Keratinocyte (primary cell): Measurements from ENCODE around the gene SLC22A8. TPM values are rescaled to one million over a fixed set of nuclear protein-coding genes. Genes with fewer than 3 reads are reported as not detected.

ENCODE experiments used
- DNase-seq: peaks from one replicate; pipeline ENCODE4 v3.0.0-alpha.2; 2011; ENCODE audit warnings: low read depth, missing footprints, low spot score
- FAIRE-seq: peaks from 2 replicates; lab custom pipeline; 2011; peaks lifted over from hg19 to GRCh38; lab: Jason Lieb, UNC
- H2AFZ ChIP-seq: 2 replicates; pipeline ENCODE4 v1.6.0; 2012; ENCODE audit warnings: low read length, control low read depth, inconsistent platforms; ENCODE audit not compliant: control insufficient read depth
- H3K27ac ChIP-seq: 2 replicates; pipeline ENCODE4 v1.5.1; 2011; ENCODE audit warnings: low read length; ENCODE audit not compliant: control insufficient read depth, insufficient read depth
- H3K27me3 ChIP-seq: 3 replicates; pipeline ENCODE4 v1.6.0; 2011; ENCODE audit warnings: low read length; ENCODE audit not compliant: control insufficient read depth, insufficient read depth; ENCODE audit errors: extremely low read depth
- H3K36me3 ChIP-seq, 2 experiments: 2 replicates in 1 of 2; 3 replicates in 1 of 2; pipeline ENCODE4 v1.5.1; 2011; ENCODE audit warnings: low read length in 2 of 2, mild to moderate bottlenecking in 1 of 2; ENCODE audit not compliant: control insufficient read depth in 2 of 2, insufficient read depth in 2 of 2; ENCODE audit errors: extremely low read depth in 1 of 2
- H3K4me1 ChIP-seq: 3 replicates; pipeline ENCODE4 v1.5.1; 2011; ENCODE audit warnings: low read length; ENCODE audit not compliant: control insufficient read depth, insufficient read depth; ENCODE audit errors: extremely low read depth
- H3K4me2 ChIP-seq: 3 replicates; pipeline ENCODE4 v1.6.0; 2011; ENCODE audit warnings: low read depth, low read length; ENCODE audit not compliant: control insufficient read depth, insufficient read depth; ENCODE audit errors: extremely low read depth
- H3K4me3 ChIP-seq, 3 experiments: fragments of 200-600 bp in 1 of 3; sonication (generic) in 1 of 3; 2 replicates in 2 of 3; 3 replicates in 1 of 3; pipeline ENCODE4 v1.5.1; 2011 to 2016; ENCODE audit warnings: low read length in 3 of 3, mild to moderate bottlenecking in 3 of 3, control low read depth in 2 of 3, inconsistent platforms in 1 of 3, low read depth in 1 of 3, mixed read lengths in 1 of 3, mixed run types in 1 of 3, moderate library complexity in 1 of 3; ENCODE audit not compliant: control insufficient read depth in 2 of 3, insufficient read depth in 2 of 3; ENCODE audit errors: extremely low read depth in 1 of 3
- H3K79me2 ChIP-seq: 2 replicates; pipeline ENCODE4 v1.6.0; 2012; ENCODE audit warnings: low read length; ENCODE audit not compliant: control insufficient read depth, insufficient read depth
- H3K9ac ChIP-seq: 3 replicates; pipeline ENCODE4 v1.6.0; 2011; ENCODE audit warnings: low read length; ENCODE audit not compliant: control insufficient read depth, insufficient read depth; ENCODE audit errors: extremely low read depth
- H3K9me1 ChIP-seq: 3 replicates; pipeline ENCODE4 v1.6.0; 2011; ENCODE audit warnings: low read length; ENCODE audit not compliant: control insufficient read depth, insufficient read depth; ENCODE audit errors: extremely low read depth
- H3K9me3 ChIP-seq: 2 replicates; pipeline ENCODE4 v1.5.1; 2012; ENCODE audit warnings: low read depth, low read length; ENCODE audit not compliant: control insufficient read depth
- H4K20me1 ChIP-seq: 3 replicates; pipeline ENCODE4 v1.6.0; 2011; ENCODE audit warnings: low read length; ENCODE audit not compliant: control insufficient read depth, insufficient read depth; ENCODE audit errors: extremely low read depth
- EZH2 ChIP-seq: IDR thresholded peaks from one replicate; pipeline ENCODE4 v1.6.1; 2012; ENCODE audit warnings: inconsistent platforms, mild to moderate bottlenecking, low read length, moderate library complexity
- dilution Hi-C: fragments of 300-500 bp; cut with MboI; formaldehyde crosslinking; loops from one replicate; pipeline ENCODE4 v1.7.0; 2020; ENCODE audit warnings: low sequenced_read_pairs; ENCODE audit not compliant: extremely low pct_ligation_motif_present
- polyA plus RNA-seq, 5 experiments: library from polyadenylated mRNA; depleted of rRNA in 3 of 5; stranded (reverse) in 3 of 5; stranded (forward) in 1 of 5; unstranded in 1 of 5; fragments of >200 nt; gene quantifications; 1 replicate in 1 of 5; 2 replicates in 3 of 5; 3 replicates in 1 of 5; pipeline versions ENCODE4 v1.2.1 to v1.2.3, GENCODE V29; 2011 to 2012; ENCODE audit warnings: missing spikeins in 2 of 5, low read depth in 1 of 5, low replicate concordance in 1 of 5
- TF ChIP-seq, protein P1 (sequence below), 3 experiments: IDR thresholded peaks in 1 of 3; conservative IDR thresholded peaks in 1 of 3; optimal IDR thresholded peaks in 1 of 3; 2 replicates in 2 of 3; 3 replicates in 1 of 3; pipeline versions ENCODE3 to v1.5.1; 2011; ENCODE audit warnings: low read length in 3 of 3, mild to moderate bottlenecking in 3 of 3, moderate library complexity in 2 of 3, control low read depth in 1 of 3, inconsistent platforms in 1 of 3; ENCODE audit not compliant: insufficient read depth in 2 of 3; ENCODE audit errors: extremely low read depth in 1 of 3

SLC22A8 gene
- polyA plus RNA-seq, 1 donor (not counting 4 experiments of a cell fraction or from before 2014, with no cell fraction given) = not detected

- Histone ChIP-seq H3K36me3 (no peaks in the 10 kb centered on the region), H3K4me2 (peak overlapping the region; percentile 19), H3K9me1 (no peaks in the 10 kb centered on the region), H3K79me2 (no peaks in the 10 kb centered on the region), H4K20me1 (no peaks in the 10 kb centered on the region), H3K4me1 (peaks cover 8% of the 10 kb centered on the region), H3K27me3 (no peaks in the 10 kb centered on the region), H3K4me3 (no peak overlapping the region), H3K27ac (no peak overlapping the region), H3K9ac (no peak overlapping the region), H2AFZ (peak overlapping the region; percentile 72), H3K9me3 (no peaks in the 10 kb centered on the region)
- TF ChIP-seq EZH2 = no peak
- dilution Hi-C loops = loop anchor here (10.0 kb wide), 1 partner anchor 105 kb away; no protein-coding TSS in a partner anchor
- no peak for DNase-seq
- FAIRE-seq = peak; percentile 52
Observed at GRCh38 chr11:62999649-63000048, 16.0 kb downstream of the SLC22A8 start.

- H3K27me3 ChIP-seq = no peaks in the 10 kb centered on the region
Observed at GRCh38 chr11:62999156-62999555, 16.5 kb downstream of the SLC22A8 start.

More at GRCh38 chr11:62999156-62999555, 16.5 kb downstream of the SLC22A8 start:
- Histone ChIP-seq H3K27ac (no peak overlapping the region), H3K9ac (no peak overlapping the region), H3K4me3 (no peak overlapping the region), H3K9me1 (no peaks in the 10 kb centered on the region), H4K20me1 (no peaks in the 10 kb centered on the region), H2AFZ (peak overlapping the region; percentile 72), H3K4me1 (peaks cover 8% of the 10 kb centered on the region), H3K4me2 (peak overlapping the region; percentile 19), H3K9me3 (no peaks in the 10 kb centered on the region), H3K79me2 (no peaks in the 10 kb centered on the region), H3K36me3 (no peaks in the 10 kb centered on the region)
- FAIRE-seq (no peak), DNase-seq (no peak)
- no peak for TF ChIP-seq EZH2
- TF ChIP-seq, protein P1, sequence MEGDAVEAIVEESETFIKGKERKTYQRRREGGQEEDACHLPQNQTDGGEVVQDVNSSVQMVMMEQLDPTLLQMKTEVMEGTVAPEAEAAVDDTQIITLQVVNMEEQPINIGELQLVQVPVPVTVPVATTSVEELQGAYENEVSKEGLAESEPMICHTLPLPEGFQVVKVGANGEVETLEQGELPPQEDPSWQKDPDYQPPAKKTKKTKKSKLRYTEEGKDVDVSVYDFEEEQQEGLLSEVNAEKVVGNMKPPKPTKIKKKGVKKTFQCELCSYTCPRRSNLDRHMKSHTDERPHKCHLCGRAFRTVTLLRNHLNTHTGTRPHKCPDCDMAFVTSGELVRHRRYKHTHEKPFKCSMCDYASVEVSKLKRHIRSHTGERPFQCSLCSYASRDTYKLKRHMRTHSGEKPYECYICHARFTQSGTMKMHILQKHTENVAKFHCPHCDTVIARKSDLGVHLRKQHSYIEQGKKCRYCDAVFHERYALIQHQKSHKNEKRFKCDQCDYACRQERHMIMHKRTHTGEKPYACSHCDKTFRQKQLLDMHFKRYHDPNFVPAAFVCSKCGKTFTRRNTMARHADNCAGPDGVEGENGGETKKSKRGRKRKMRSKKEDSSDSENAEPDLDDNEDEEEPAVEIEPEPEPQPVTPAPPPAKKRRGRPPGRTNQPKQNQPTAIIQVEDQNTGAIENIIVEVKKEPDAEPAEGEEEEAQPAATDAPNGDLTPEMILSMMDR (optimal IDR thresholded peaks at IDR 0.05 in 1 of 3, IDR thresholded peaks at IDR 0.05 in 1 of 3, conservative IDR thresholded peaks at IDR 0.05 in 1 of 3; ENCODE audit: extremely low read depth in 1 of 3, insufficient read depth in 2 of 3, low read length in 3 of 3) = no peak
- dilution Hi-C loops = no loop called here
